ENCODE measurements around the gene CBL. TPM values are rescaled to one million over a fixed set of nuclear protein-coding genes. Genes with fewer than 3 reads are reported as not detected.

CBL gene
- total RNA-seq, 1 experiment from 2014 or later = 56.4 TPM

DNA sequence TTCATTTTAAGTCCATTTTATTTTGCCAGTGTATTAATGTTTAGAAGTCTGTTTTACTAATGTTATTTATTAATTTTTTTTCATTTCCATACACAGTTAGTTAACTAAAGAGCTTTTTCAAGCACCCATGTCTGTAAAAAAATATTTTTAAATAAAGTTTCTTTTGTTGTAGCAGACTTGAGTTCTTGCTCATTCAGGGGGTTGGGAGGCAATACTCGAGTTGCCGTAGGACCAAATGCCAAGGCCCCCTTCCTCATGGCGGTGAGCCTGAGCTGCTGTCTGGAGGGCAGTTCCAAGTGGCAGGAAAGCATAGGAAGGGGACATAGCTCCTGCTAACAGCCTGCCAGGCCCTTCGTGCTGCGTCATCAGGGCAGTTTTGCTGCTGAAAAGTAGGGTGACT, 101.8 kb downstream of the CBL start:
- no peak overlapping the region for H2BK12ac ChIP-seq (ENCODE audit: insufficient read length, low read depth, low read length)
- H3K27me3 ChIP-seq (ENCODE audit: insufficient read depth, low read length) = no peaks in the 10 kb centered on the region
- H3K14ac ChIP-seq (ENCODE audit: insufficient read depth, low read length) = no peak overlapping the region
- Mint-ChIP-seq H3K9me3 (no peaks in the 10 kb centered on the region), H3K27ac (no peak overlapping the region; a peak in 1 of 7 replicates), H3K4me1 (peaks cover 10 to 18% of the 10 kb centered on the region in 2 experiments; a peak in 3 of 4 replicates), H3K36me3 (ENCODE audit: insufficient read depth in 1 of 3, low read depth in 3 of 3) (peaks cover 3 to 61% (median 36%) of the 10 kb centered on the region in 3 experiments; a peak in 6 of 7 replicates), H3K4me3 (no peak overlapping the region), H3K27me3 (ENCODE audit: low read depth) (no peaks in the 10 kb centered on the region; the same call in 1 of the 2 replicates)
- H4K5ac ChIP-seq (ENCODE audit: insufficient read length, low read depth, low read length) = no peak overlapping the region
- no peak overlapping the region for H3K9ac ChIP-seq (ENCODE audit: extremely low read depth, insufficient read length, low read length)
- no peak overlapping the region for H2BK5ac ChIP-seq (ENCODE audit: insufficient read length, low read length)
- no peak overlapping the region for H3K56ac ChIP-seq (ENCODE audit: insufficient read length, low read depth, low read length)
- no peaks in the 10 kb centered on the region for H4K20me1 ChIP-seq (ENCODE audit: control insufficient read depth, insufficient read depth, insufficient read length)
- H3K9me3 ChIP-seq (ENCODE audit: control insufficient read depth, low read depth, low read length) = no peaks in the 10 kb centered on the region
- H3K4me2 ChIP-seq (ENCODE audit: insufficient read depth, insufficient read length, low read length) = no peak overlapping the region
- no CpG with 5 or more reads among the region's 5 CpGs for WGBS (ENCODE audit: extremely low coverage, insufficient read length, low lambda C conversion rate)
- H3T11ph ChIP-seq (ENCODE audit: low read length) = no peak overlapping the region
- DNase-seq = no peak
- no peaks in the 10 kb centered on the region for H3K79me1 ChIP-seq (ENCODE audit: insufficient read depth, low read depth, low read length, poor library complexity, severe bottlenecking)
- no peak overlapping the region for H2BK20ac ChIP-seq (ENCODE audit: low read depth, low read length, poor library complexity, severe bottlenecking)
- H3K23ac ChIP-seq (ENCODE audit: insufficient read length, low read depth, low read length) = no peak overlapping the region
- H2AK5ac ChIP-seq (ENCODE audit: insufficient read length, low read length) = no peak overlapping the region
- H3K27ac ChIP-seq (ENCODE audit: insufficient read length, low read depth, low read length) = no peak overlapping the region
- no peak overlapping the region for H3K4ac ChIP-seq (ENCODE audit: low read depth, low read length)
- no peaks in the 10 kb centered on the region for H3K23me2 ChIP-seq (ENCODE audit: insufficient read length, low read depth, low read length, poor library complexity, severe bottlenecking)
- H4K91ac ChIP-seq (ENCODE audit: insufficient read length, low read depth, low read length) = no peak overlapping the region
- TF ChIP-seq, protein P1, sequence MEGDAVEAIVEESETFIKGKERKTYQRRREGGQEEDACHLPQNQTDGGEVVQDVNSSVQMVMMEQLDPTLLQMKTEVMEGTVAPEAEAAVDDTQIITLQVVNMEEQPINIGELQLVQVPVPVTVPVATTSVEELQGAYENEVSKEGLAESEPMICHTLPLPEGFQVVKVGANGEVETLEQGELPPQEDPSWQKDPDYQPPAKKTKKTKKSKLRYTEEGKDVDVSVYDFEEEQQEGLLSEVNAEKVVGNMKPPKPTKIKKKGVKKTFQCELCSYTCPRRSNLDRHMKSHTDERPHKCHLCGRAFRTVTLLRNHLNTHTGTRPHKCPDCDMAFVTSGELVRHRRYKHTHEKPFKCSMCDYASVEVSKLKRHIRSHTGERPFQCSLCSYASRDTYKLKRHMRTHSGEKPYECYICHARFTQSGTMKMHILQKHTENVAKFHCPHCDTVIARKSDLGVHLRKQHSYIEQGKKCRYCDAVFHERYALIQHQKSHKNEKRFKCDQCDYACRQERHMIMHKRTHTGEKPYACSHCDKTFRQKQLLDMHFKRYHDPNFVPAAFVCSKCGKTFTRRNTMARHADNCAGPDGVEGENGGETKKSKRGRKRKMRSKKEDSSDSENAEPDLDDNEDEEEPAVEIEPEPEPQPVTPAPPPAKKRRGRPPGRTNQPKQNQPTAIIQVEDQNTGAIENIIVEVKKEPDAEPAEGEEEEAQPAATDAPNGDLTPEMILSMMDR (conservative IDR thresholded peaks at IDR 0.05) = no peak
- no peak overlapping the region for H4K8ac ChIP-seq (replicated peaks; ENCODE audit: insufficient read length, low read depth, low read length)
- H3K79me2 ChIP-seq (ENCODE audit: insufficient read depth, low read length) = no peaks in the 10 kb centered on the region
- H2AFZ ChIP-seq (ENCODE audit: low read length) = no peak overlapping the region
- no peaks in the 10 kb centered on the region for H3K4me1 ChIP-seq (ENCODE audit: insufficient read depth, low read length)
- H3K18ac ChIP-seq (ENCODE audit: insufficient read length, low read depth, low read length) = no peak overlapping the region
- H2BK120ac ChIP-seq (ENCODE audit: low read depth, low read length, poor library complexity, severe bottlenecking) = no peak overlapping the region
- no peak overlapping the region for H2BK15ac ChIP-seq (ENCODE audit: low read depth, low read length)

Measured in H9 (cell line).